ENCODE measurements around the gene PPP2R2C. TPM values are rescaled to one million over a fixed set of nuclear protein-coding genes. Genes with fewer than 3 reads are reported as not detected.

PPP2R2C gene
- total and polyA plus RNA-seq, 2 of the 4 experiments (the other 2 are of a cell fraction), result 0.03 TPM; not detected in 1

DNA sequence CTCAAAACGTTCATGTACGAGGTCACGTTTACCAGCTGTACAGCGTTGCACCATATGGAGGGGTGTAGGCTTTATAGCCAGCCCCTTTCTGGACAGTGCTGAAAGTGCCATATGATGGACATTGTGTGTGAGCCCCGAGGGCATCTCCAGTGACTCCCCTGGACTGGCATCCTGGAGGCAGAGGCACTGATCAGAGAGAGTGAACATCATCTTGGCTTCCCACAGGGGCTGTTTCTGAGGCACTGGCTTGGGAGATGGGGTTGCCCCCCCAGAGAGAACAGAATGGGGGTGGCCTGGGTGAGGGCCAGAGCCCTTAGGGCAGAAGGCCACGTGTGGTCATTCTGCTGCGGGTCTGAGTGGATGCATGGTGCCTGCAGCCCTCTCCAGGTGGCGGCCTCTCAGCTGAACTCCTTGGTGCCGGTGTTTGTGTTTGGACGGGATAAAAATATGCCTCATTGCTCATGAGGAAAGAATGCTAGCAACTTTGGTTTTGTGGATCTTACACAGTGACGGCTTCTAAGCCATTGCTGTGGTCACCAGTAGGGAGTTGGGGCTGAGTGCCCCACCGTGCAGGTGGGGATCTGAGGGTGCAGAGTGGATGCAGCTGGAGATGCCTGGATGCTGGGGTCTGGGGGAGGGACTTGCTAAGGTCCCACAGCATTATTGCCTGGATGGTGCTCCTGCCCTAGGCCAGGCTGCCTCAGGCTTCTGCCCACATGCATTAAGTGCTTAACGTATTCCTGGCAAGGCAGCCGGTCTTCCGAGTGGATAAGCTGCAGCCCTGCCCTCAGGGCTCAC is 199.4 kb downstream of the PPP2R2C start:
- H2BK5ac ChIP-seq (ENCODE audit: low read depth, low read length, poor library complexity, severe bottlenecking), result peak overlapping the region; percentile 63
- no TSS peak for BruUV-seq (replicated peaks)
- peak overlapping the region; percentile 54; the same call in 1 of the 2 replicates for H4K91ac ChIP-seq (ENCODE audit: insufficient read depth, low read depth, low read length)
- WGBS, 2 experiments (ENCODE audit: extremely low coverage in 2 of 2, insufficient read length in 1 of 2), result 36% methylated on average over 3 of the region's 15 CpGs; no CpG with 5 or more reads in 1 of the 2 experiments
- ATAC-seq (ENCODE audit: low read depth) (peak; percentile 42), DNase-seq (peak; percentile 88)
- TF ChIP-seq, protein P1, sequence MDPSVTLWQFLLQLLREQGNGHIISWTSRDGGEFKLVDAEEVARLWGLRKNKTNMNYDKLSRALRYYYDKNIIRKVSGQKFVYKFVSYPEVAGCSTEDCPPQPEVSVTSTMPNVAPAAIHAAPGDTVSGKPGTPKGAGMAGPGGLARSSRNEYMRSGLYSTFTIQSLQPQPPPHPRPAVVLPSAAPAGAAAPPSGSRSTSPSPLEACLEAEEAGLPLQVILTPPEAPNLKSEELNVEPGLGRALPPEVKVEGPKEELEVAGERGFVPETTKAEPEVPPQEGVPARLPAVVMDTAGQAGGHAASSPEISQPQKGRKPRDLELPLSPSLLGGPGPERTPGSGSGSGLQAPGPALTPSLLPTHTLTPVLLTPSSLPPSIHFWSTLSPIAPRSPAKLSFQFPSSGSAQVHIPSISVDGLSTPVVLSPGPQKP (IDR thresholded peaks at IDR 0.05; ENCODE audit: borderline replicate concordance, low read depth, low read length), result no peak
- TF ChIP-seq MAFK (IDR thresholded peaks at IDR 0.05; ENCODE audit: low read depth, low read length), result no peak
- TF ChIP-seq, protein P2, sequence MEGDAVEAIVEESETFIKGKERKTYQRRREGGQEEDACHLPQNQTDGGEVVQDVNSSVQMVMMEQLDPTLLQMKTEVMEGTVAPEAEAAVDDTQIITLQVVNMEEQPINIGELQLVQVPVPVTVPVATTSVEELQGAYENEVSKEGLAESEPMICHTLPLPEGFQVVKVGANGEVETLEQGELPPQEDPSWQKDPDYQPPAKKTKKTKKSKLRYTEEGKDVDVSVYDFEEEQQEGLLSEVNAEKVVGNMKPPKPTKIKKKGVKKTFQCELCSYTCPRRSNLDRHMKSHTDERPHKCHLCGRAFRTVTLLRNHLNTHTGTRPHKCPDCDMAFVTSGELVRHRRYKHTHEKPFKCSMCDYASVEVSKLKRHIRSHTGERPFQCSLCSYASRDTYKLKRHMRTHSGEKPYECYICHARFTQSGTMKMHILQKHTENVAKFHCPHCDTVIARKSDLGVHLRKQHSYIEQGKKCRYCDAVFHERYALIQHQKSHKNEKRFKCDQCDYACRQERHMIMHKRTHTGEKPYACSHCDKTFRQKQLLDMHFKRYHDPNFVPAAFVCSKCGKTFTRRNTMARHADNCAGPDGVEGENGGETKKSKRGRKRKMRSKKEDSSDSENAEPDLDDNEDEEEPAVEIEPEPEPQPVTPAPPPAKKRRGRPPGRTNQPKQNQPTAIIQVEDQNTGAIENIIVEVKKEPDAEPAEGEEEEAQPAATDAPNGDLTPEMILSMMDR (conservative IDR thresholded peaks at IDR 0.05; ENCODE audit: low read depth, low read length), result 0 out of 2 replicates have a peak, but pooled peaks have one; percentile 4
- peak; percentile 51 for TF ChIP-seq BHLHE40 (IDR thresholded peaks at IDR 0.05; ENCODE audit: low read depth, low read length)
- TF ChIP-seq RCOR1 (IDR thresholded peaks at IDR 0.05; ENCODE audit: insufficient replicate concordance, low read length), result peak; percentile 58
- peak; percentile 49; the same call in 1 of the 2 replicates for TF ChIP-seq FOS (IDR thresholded peaks at IDR 0.05; ENCODE audit: low read depth, low read length)
- peak; percentile 57 for TF ChIP-seq CEBPB (IDR thresholded peaks at IDR 0.05; ENCODE audit: low read depth, low read length)
- peak overlapping the region; percentile 43 for H2BK20ac ChIP-seq (ENCODE audit: low read depth, low read length)
- dilution Hi-C loops (cut with HindIII; ENCODE audit: low sequenced_read_pairs, unreplicated experiment) (no loop called here), intact Hi-C loops (cut with micrococcal nuclease) (no loop called here), in situ Hi-C loops (cut with MboI; ENCODE audit: low sequenced_read_pairs) (no loop called here)
- H3K36me3 ChIP-seq (ENCODE audit: control insufficient read depth, insufficient read depth, low read length), result peaks cover 10% of the 10 kb centered on the region; the same call in 1 of the 2 replicates
- H3K4me3 ChIP-seq (ENCODE audit: insufficient read depth, low read depth, low read length), result no peak overlapping the region
- no peak overlapping the region for H3K56ac ChIP-seq (ENCODE audit: extremely low read depth, insufficient read depth, low read length)
- H3K4ac ChIP-seq (ENCODE audit: low read depth, low read length), result peak overlapping the region; percentile 49
- H4K5ac ChIP-seq (ENCODE audit: low read depth, low read length), result no peak overlapping the region; the same call in 1 of the 2 replicates
- peaks cover 22 to 63% of the 10 kb centered on the region in 2 experiments for H3K79me1 ChIP-seq (ENCODE audit: low read depth in 1 of 2, low read length in 2 of 2)
- H3K14ac ChIP-seq (replicated peaks; ENCODE audit: low read depth, low read length), result no peak overlapping the region
- H3K27me3 ChIP-seq (ENCODE audit: control insufficient read depth, insufficient read depth, low read length), result no peaks in the 10 kb centered on the region
- peak overlapping the region; percentile 2 for H2AK9ac ChIP-seq (replicated peaks; ENCODE audit: low read depth, low read length, poor library complexity)
- H3K9me1 ChIP-seq (ENCODE audit: insufficient read depth, low read length), result peaks cover 18% of the 10 kb centered on the region
- peak overlapping the region; percentile 67 for H2AFZ ChIP-seq (replicated peaks; ENCODE audit: low read length, poor library complexity)
- ChIA-PET CTCF (interaction anchor here (0.7 to 1.8 kb wide), 3 partner anchors 23 to 406 kb away, joined by 3 to 4 read pairs (median 3); no protein-coding TSS in a partner anchor), POLR2A (ENCODE audit: unreplicated experiment) (no interaction called here)
- peaks cover 51% of the 10 kb centered on the region for H4K20me1 ChIP-seq (ENCODE audit: insufficient read depth, low read length)
- H3K23ac ChIP-seq (ENCODE audit: low read depth, low read length), result no peak overlapping the region
- no peaks in the 10 kb centered on the region for H3K9me3 ChIP-seq (ENCODE audit: control insufficient read depth, insufficient read depth, low read length)
- H3K4me1 ChIP-seq (ENCODE audit: control insufficient read depth, insufficient read depth, low read length), result peaks cover 30% of the 10 kb centered on the region
- H3K9ac ChIP-seq (ENCODE audit: low read depth, low read length), result 0 out of 2 replicates have a peak overlapping the region, but pooled peaks have one; percentile 0
- H2BK120ac ChIP-seq (ENCODE audit: low read depth, low read length), result peak overlapping the region; percentile 54
- peak overlapping the region; percentile 59 for H3K4me2 ChIP-seq (ENCODE audit: low read depth, low read length)
- H2BK15ac ChIP-seq (ENCODE audit: low read depth, low read length), result peak overlapping the region; percentile 25; the same call in 1 of the 3 replicates
- peak overlapping the region; percentile 51; the same call in 1 of the 2 replicates for H3K18ac ChIP-seq (ENCODE audit: low read depth, low read length)
- peak overlapping the region in 1 of 2 experiments; percentile 26; a peak in 1 of 4 replicates for H4K8ac ChIP-seq (ENCODE audit: low read depth in 2 of 2, low read length in 2 of 2)
- H3K27ac ChIP-seq (ENCODE audit: insufficient read depth, low read length), result peak overlapping the region; percentile 47
- H2AK5ac ChIP-seq (ENCODE audit: low read depth, low read length), result peak overlapping the region; percentile 77

All from IMR-90 (cell line).